K562 (cell line): ENCODE results near the gene BLOC1S4. TPM values are rescaled to one million over a fixed set of nuclear protein-coding genes. Genes with fewer than 3 reads are reported as not detected.

Experiments
- BRF1 ChIP-seq: IDR thresholded peaks from 3 replicates; pipeline ENCODE4 v1.6.1; 2011; ENCODE audit warnings: borderline replicate concordance, mild to moderate bottlenecking; ENCODE audit not compliant: insufficient read length; ENCODE audit errors: extremely low read depth
- CAMTA2 ChIP-seq: fragments of 250-450 bp; sonication (Bioruptor Pico); conservative IDR thresholded peaks from 2 replicates; pipeline ENCODE4 v1.5.1; 2022
- CEBPG ChIP-seq, 3 experiments: fragments of 200-800 bp in 1 of 3; sonication (Bioruptor generic) in 1 of 3; sonication (generic) in 1 of 3; formaldehyde crosslinking in 1 of 3; IDR thresholded peaks in 2 of 3; conservative IDR thresholded peaks in 1 of 3; 2 replicates each; pipeline versions ENCODE4 v1.6.1 to v1.8.0; 2016 to 2022; ENCODE audit warnings: missing compliant biosample characterization in 2 of 3, missing genetic modification characterization in 2 of 3, mild to moderate bottlenecking in 1 of 3, missing genetic modification reagents in 1 of 3
- E2F1 ChIP-seq: sonication (generic); formaldehyde crosslinking; IDR thresholded peaks from 2 replicates; pipeline ENCODE4 v1.8.1; 2023; ENCODE audit warnings: mild to moderate bottlenecking, missing genetic modification reagents, moderate library complexity
- EGR1 ChIP-seq: fragments of 450-650 bp; conservative IDR thresholded peaks from 2 replicates; pipeline ENCODE4 v1.6.1; 2017; ENCODE audit warnings: mild to moderate bottlenecking
- KAT7 ChIP-seq: sonication (generic); formaldehyde crosslinking; IDR thresholded peaks from 2 replicates; pipeline ENCODE4 v1.8.0; 2022; ENCODE audit warnings: missing genetic modification reagents, mild to moderate bottlenecking, borderline replicate concordance
- KLF16 ChIP-seq: IDR thresholded peaks from 2 replicates; pipeline ENCODE4 v1.6.1; 2016; ENCODE audit warnings: antibody characterized with exemption
- NONO ChIP-seq, 2 experiments: fragments of 200-400 bp in 1 of 2; fragments of 450-650 bp in 1 of 2; formaldehyde crosslinking in 1 of 2; IDR thresholded peaks; 2 replicates each; pipeline ENCODE4 v1.6.1; 2017; ENCODE audit warnings: low read depth in 2 of 2, mild to moderate bottlenecking in 2 of 2, moderate library complexity in 2 of 2, low read length in 1 of 2
- NRF1 ChIP-seq, 2 experiments: fragments of 450-650 bp; IDR thresholded peaks in 1 of 2; conservative IDR thresholded peaks in 1 of 2; 2 replicates each; pipeline ENCODE4 v1.6.1; 2014; ENCODE audit warnings: mild to moderate bottlenecking in 2 of 2
- PHTF2 ChIP-seq: fragments of 250-450 bp; sonication (Bioruptor Pico); IDR thresholded peaks from 2 replicates; pipeline ENCODE4 v1.5.0; 2021; ENCODE audit warnings: mild to moderate bottlenecking
- POU5F1 ChIP-seq: fragments of 150-350 bp; IDR thresholded peaks from 2 replicates; pipeline ENCODE4 v1.6.1; 2014; ENCODE audit warnings: borderline replicate concordance, low read length, low read depth, mild to moderate bottlenecking; ENCODE audit not compliant: partially characterized antibody
- RB1 ChIP-seq: fragments of 450-650 bp; IDR thresholded peaks from 2 replicates; pipeline ENCODE4 v1.6.1; 2017; ENCODE audit warnings: low read depth, mild to moderate bottlenecking
- RFX5 ChIP-seq: IDR thresholded peaks from 2 replicates; pipeline ENCODE4 v1.6.1; 2011; ENCODE audit warnings: low read depth, mild to moderate bottlenecking, improper control_type of control experiment, low read length
- STAT6 ChIP-seq: sonication (generic); formaldehyde crosslinking; IDR thresholded peaks from 2 replicates; pipeline ENCODE4 v1.8.1; 2023; ENCODE audit warnings: mild to moderate bottlenecking, missing genetic modification reagents
- ZBTB9 ChIP-seq: fragments of 450-650 bp; formaldehyde crosslinking; IDR thresholded peaks from 2 replicates; pipeline ENCODE4 v1.4.0; 2020; ENCODE audit warnings: mild to moderate bottlenecking, moderate library complexity
- polyA plus RNA-seq, 8 experiments: library from polyadenylated mRNA; depleted of rRNA in 4 of 8; stranded (reverse) in 5 of 8; unstranded in 3 of 8; fragments of >200 nt; fragmentation: Nextera tagmentation in 2 of 8; fragmentation: Illumina TruSeq in 1 of 8; extraction: Ambion mirVana in 2 of 8; extraction: Trizol in 1 of 8; gene quantifications; 2 replicates each; pipeline versions ENCODE4 v1.2.1 to v1.2.3, GENCODE V29; 2011 to 2014; ENCODE audit warnings: inconsistent platforms in 1 of 8, missing spikeins in 1 of 8
- total RNA-seq, 7 experiments: library from RNA; depleted of rRNA in 6 of 7; stranded (reverse); fragments of >200 nt in 6 of 7; fragmentation: Illumina TruSeq in 2 of 7; extraction: Trizol in 2 of 7; gene quantifications; 2 replicates each; pipeline versions ENCODE4 v1.2.1 to v1.2.3, GENCODE V29; 2011 to 2021; ENCODE audit warnings: low replicate concordance in 1 of 7

The BLOC1S4 gene
- total and polyA plus RNA-seq, 9 of the 15 experiments (the other 6 are each of a cell fraction or from before 2014, with no cell fraction given): 3.1 to 31.6 (median 11.2) TPM

- TF ChIP-seq STAT6: peak; percentile 61; the same call in 1 of the 2 replicates
- TF ChIP-seq CEBPG (CRISPR knock-in tag; IDR thresholded peaks at IDR 0.05): peak; percentile 40; the same call in 1 of the 2 replicates
- TF ChIP-seq CEBPG (tag; conservative IDR thresholded peaks at IDR 0.05 in 1 of 2, IDR thresholded peaks at IDR 0.05 in 1 of 2): no peak
- no peak for TF ChIP-seq PHTF2 (CRISPR knock-in tag)
- TF ChIP-seq CAMTA2 (CRISPR knock-in tag): peak; percentile 65; the same call in 1 of the 2 replicates
- TF ChIP-seq NONO (IDR thresholded peaks at IDR 0.05; ENCODE audit: low read depth in 2 of 2, low read length in 1 of 2): peak in 1 of 2 experiments; percentile 89; a peak in 2 of 4 replicates
- no peak for TF ChIP-seq POU5F1
- peak; percentile 47; the same call in 1 of the 2 replicates for TF ChIP-seq E2F1 (CRISPR knock-in tag)
- TF ChIP-seq KAT7: peak; percentile 98
- no peak for TF ChIP-seq RFX5
- TF ChIP-seq ZBTB9 (CRISPR knock-in tag): peak; percentile 92
- TF ChIP-seq BRF1: no peak
- peak; percentile 89 for TF ChIP-seq RB1
- no peak for TF ChIP-seq KLF16
- peak; percentile 87 for TF ChIP-seq EGR1
- peak; percentile 100 for TF ChIP-seq NRF1 (conservative IDR thresholded peaks at IDR 0.05 in 1 of 2, IDR thresholded peaks at IDR 0.05 in 1 of 2)
Measured at GRCh38 chr4:6716018-6716911, at the start of gene BLOC1S4 (continued).
